ENCODE results near the gene USP8.

- TF ChIP-seq CTCF (IDR thresholded peaks at IDR 0.05; ENCODE audit: low read length) (no peak), EZH2 (optimal IDR thresholded peaks at IDR 0.05; ENCODE audit: low read depth, low read length) (no peak)
These were observed 7.3 kb upstream of the USP8 start for GRCh38 chr15:50416890-50417289.
